ENCODE measurements around the gene PTPRK. TPM values are rescaled to one million over a fixed set of nuclear protein-coding genes. Genes with fewer than 3 reads are reported as not detected.

PTPRK gene
- total and polyA plus RNA-seq, 10 of the 15 experiments (the other 5 are each of a cell fraction or from before 2014, with no cell fraction given), result 0.23 to 1.9 (median 0.55) TPM

- Histone ChIP-seq H3K79me2 (ENCODE audit: control insufficient read depth, insufficient read depth, low read length) (no peaks in the 10 kb centered on the region), H3K9ac (ENCODE audit: control insufficient read depth, insufficient read depth, low read length) (no peak overlapping the region), H3K9me3 (replicated peaks; ENCODE audit: control insufficient read depth, insufficient read depth, low read length) (no peaks in the 10 kb centered on the region), H4K20me1 (ENCODE audit: control insufficient read depth, insufficient read depth) (no peaks in the 10 kb centered on the region), H3K4me2 (ENCODE audit: control insufficient read depth, insufficient read depth) (no peak overlapping the region), H3K27ac (ENCODE audit: control insufficient read depth, insufficient read depth) (no peak overlapping the region), H3K27me3 (replicated peaks in 1 of 2; ENCODE audit: control insufficient read depth in 2 of 2, insufficient read depth in 2 of 2, low read length in 1 of 2) (no peaks in the 10 kb centered on the region; a peak in 1 of 4 replicates), H2AFZ (ENCODE audit: control insufficient read depth, low read depth, low read length) (no peak overlapping the region), H3K4me1 (ENCODE audit: control insufficient read depth, insufficient read depth, low read length) (no peaks in the 10 kb centered on the region), H3K4me3 (no peak overlapping the region), H3K36me3 (ENCODE audit: control insufficient read depth in 2 of 2, insufficient read depth in 2 of 2, low read length in 1 of 2) (no peaks in the 10 kb centered on the region)
- FAIRE-seq (no peak), DNase-seq (ENCODE audit: low read depth, low spot score) (no peak), ATAC-seq (no peak)
- ChIA-PET RAD21 (ENCODE audit: unreplicated experiment) (no interaction called here), POLR2A (no interaction called here), CTCF (no interaction called here), SMC1A (ENCODE audit: uncharacterized antibody, unreplicated experiment) (no interaction called here)
- intact Hi-C loops (cut with micrococcal nuclease; ENCODE audit: unreplicated experiment), result no loop called here
- in situ Hi-C loops (cut with MboI), result no loop called here
- TF ChIP-seq CHD4 (IDR thresholded peaks at IDR 0.05), result no peak
- no peak for TF ChIP-seq MEF2A (IDR thresholded peaks at IDR 0.05; ENCODE audit: insufficient read depth, low read depth, low read length)
- no peak for TF ChIP-seq E2F8 (IDR thresholded peaks at IDR 0.05; ENCODE audit: low read depth, partially characterized antibody)
- TF ChIP-seq SUPT20H (IDR thresholded peaks at IDR 0.05; ENCODE audit: borderline replicate concordance, control insufficient read depth, low read depth, low read length), result no peak
- TF ChIP-seq POLR2A (IDR thresholded peaks at IDR 0.05; ENCODE audit: low read depth, low read length), result no peak
- no peak for TF ChIP-seq LARP7 (IDR thresholded peaks at IDR 0.05)
- no peak for TF ChIP-seq TBL1XR1 (IDR thresholded peaks at IDR 0.05; ENCODE audit: low read depth, low read length)
- no peak for TF ChIP-seq RELA (IDR thresholded peaks at IDR 0.05; ENCODE audit: borderline replicate concordance, partially characterized antibody)
- TF ChIP-seq ASH2L (IDR thresholded peaks at IDR 0.05; ENCODE audit: borderline replicate concordance, low read depth), result no peak
- TF ChIP-seq GATAD2B (conservative IDR thresholded peaks at IDR 0.05; ENCODE audit: low read depth), result no peak
- no TSS peak for BruUV-seq (replicated peaks)
These were observed 82.0 kb downstream of the PTPRK start for GRCh38 chr6:128438393-128438792.

Measured in GM12878 (cell line).